Measurements from ENCODE around the gene PLPP7.

The PLPP7 gene

GRCh38 chr9:131302244-131303075 lies 12.9 kb downstream of the PLPP7 start:
- no peak for DNase-seq

- DNase-seq, result no peak
These were observed 14.1 kb downstream of the PLPP7 start for GRCh38 chr9:131303381-131304321.

- DNase-seq, result no peak
These were observed 15.3 kb downstream of the PLPP7 start for GRCh38 chr9:131304676-131305355.

GRCh38 chr9:131306397-131307004 lies 17.0 kb downstream of the PLPP7 start:
- DNase-seq, result no peak

GRCh38 chr9:131307974-131308373 lies 18.5 kb downstream of the PLPP7 start:
- no peak for DNase-seq

GRCh38 chr9:131308452-131308851 lies 18.9 kb downstream of the PLPP7 start:
- DNase-seq, result no peak

- DNase-seq, result no peak
These were observed 19.5 kb downstream of the PLPP7 start for GRCh38 chr9:131308906-131309529.

GRCh38 chr9:131309530-131310276 lies 20.2 kb downstream of the PLPP7 start:
- no peak for DNase-seq

GRCh38 chr9:131310833-131311554 lies 21.5 kb downstream of the PLPP7 start:
- no peak for DNase-seq

GRCh38 chr9:131312246-131312645 lies 22.7 kb downstream of the PLPP7 start:
- DNase-seq, result no peak

- no peak for DNase-seq
These were observed 23.6 kb downstream of the PLPP7 start for GRCh38 chr9:131312822-131313770.

- DNase-seq, result no peak
These were observed 28.9 kb downstream of the PLPP7 start for GRCh38 chr9:131318231-131319085.

GRCh38 chr9:131319486-131319885 lies 30.0 kb downstream of the PLPP7 start:
- no peak for DNase-seq

- no peak for DNase-seq
These were observed 30.6 kb downstream of the PLPP7 start for GRCh38 chr9:131320031-131320685.

GRCh38 chr9:131323629-131324028 lies 34.1 kb downstream of the PLPP7 start:
- DNase-seq, result no peak
